Measurements from ENCODE around the gene CHAMP1.
"Not testable (repeated sequence)": the region's sequence is repeated elsewhere in the genome, so short reads cannot be mapped to it uniquely, and the experiment has no call there.

CHAMP1 gene

DNA sequence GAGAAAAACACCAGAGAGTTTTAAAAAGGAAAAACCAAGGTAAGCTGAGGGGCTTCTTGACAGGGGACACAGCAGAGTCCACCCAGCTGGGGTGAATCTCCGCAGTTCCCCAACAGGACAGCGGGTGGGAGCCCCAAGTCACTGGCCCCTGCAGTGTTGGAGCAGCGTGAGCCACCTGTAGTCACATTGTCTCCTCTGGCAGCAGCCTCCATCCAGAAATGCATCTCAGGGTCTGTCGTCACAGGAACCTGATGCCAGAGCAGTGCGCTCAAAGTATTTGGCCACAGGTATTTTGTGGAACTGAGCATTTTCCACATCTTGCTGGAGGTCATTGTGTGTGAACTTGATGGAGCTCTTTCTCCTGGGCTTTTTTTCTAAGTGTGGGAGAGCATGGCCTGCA, 24.7 kb downstream of the CHAMP1 start:
- DNase-seq = no peak

DNA sequence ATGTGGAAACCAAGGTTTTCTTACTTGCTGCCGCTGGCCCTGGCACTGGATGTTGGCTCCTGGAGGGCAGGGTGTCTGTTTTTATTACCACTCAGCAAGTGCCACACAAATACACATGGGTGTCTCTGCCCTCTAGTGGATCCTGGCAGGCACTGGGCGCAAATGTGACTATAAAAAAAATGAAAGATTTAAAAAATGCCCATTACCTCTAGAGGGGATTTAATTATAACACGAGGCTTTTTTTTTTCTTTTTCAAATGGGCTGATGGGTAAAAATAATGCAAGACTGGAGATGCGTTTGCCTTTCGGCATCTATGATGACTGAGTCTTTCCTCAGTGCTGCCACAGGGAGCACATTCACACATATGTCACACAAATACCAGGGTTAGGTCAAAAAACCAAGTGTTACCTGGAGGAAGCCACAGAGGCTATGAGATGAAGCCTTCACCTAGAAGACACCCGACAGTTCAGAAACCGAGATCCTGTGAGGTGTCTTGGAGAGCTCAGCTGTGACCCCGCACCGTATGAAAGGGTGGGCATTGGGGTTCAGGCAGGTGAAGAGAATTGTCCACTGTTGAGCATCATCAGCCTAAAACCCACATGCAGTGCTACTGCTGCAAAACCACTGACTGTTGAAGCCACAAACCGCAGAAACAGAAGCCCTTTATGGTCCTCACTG, 25.7 kb downstream of the CHAMP1 start:
- DNase-seq = no peak

DNA sequence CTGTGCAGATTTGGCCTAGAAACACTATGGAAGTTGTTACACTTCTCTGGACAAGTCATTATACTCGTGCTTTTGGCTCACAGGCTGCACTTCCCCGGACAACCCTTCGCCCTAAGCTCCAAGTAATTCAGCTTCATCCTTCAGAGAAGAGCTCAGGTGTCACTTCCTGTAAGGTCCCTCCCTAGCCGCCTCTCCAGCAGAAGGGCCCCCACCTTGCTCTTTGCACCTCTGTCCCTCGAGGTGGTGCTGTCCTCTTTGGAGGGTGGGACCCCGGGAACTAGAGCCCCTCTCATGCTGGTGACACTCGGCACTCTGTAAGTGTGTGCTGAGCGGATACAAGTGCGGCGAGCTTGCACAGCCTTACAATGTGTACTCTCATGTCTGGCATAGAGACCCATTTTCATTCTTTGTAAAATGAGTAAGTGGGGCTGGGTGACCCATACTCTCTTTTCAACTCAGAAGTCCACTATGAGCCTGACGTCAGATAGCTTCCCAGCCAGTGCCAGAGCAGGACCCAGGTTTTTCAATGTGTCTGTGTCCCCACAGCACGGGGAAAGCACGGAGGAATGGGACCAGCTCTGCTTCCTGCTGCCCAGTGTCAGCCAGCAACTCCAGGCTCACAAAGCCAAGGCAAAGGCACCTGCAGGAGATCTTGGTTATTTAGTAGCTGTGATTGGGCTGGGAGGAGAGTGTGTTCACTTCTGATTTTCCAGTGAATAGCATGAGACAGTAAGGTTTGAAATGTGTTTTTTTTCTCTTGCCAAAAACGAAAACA, 26.9 kb downstream of the CHAMP1 start:
- DNase-seq = no peak

DNA sequence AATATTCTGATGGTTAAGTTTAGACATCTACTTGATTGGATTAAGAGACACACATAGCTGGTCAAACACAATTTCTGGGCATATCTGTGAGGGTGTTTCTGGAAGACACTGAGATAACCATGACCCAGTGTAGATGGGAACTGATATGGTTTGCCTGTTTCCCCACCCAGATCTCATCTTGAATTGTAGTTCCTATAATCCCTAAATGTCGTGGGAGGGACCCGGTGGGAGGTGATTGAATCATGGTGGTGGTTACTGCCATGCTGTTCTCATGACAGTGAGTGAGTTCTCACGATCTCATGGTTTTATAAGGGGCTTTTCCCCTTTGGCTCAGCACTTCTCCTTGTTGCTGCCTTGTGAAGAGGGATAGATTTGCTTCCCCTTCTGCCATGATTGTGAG, 33.0 kb downstream of the CHAMP1 start:
- not testable (repeated sequence) for DNase-seq

DNA sequence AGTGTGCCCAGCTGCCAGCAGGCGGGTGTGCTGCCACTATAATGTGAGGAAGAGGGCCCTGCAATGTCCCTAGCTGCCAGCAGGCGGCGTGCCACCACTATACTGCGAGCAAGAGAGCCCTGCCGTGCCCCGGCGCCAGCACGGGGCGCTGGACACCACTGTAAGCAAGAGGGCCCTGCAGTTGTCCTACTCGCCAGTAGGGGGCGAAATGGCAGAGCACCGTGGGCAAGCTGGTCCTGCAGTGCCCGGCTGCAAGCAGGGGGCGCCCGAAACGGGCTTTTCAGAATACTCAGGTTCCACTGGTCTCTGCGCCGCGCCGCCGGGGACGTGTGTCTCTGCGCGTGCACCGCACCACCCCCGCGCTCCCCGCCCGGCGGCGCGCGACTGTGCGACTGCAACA, 38.5 kb downstream of the CHAMP1 start:
- not testable (repeated sequence) for DNase-seq

DNA sequence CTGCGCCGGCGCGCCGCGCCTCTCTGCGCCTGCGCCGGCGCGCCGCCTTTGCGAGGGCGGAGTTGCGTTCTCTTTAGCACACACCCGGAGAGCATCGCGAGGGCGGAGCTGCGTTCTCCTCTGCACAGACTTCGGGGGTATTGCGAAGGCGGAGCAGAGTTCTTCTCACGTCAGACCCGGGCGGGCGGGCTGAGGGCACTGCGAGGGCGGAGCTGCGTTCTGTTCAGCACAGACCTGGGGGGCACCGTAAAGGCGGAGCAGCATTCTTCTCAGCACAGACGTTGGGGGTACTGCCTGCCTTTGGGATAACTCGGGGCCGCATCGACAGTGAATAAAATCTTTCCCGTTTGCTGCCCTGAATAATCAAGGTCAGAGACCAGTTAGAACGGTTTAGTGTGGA, 39.1 kb downstream of the CHAMP1 start:
- DNase-seq = not testable (repeated sequence)

Data from GOT3 (cell line).